DMS 273 (cell line): ENCODE results near the gene ZFYVE1.
"Not testable (repeated sequence)": the region's sequence is repeated elsewhere in the genome, so short reads cannot be mapped to it uniquely, and the experiment has no call there.

Source experiments
- DNase-seq: peaks from one replicate; lab custom pipeline; 2025; ENCODE audit not compliant: unreplicated experiment; lab: John Stamatoyannopoulos, UW

Gene ZFYVE1, protein sequence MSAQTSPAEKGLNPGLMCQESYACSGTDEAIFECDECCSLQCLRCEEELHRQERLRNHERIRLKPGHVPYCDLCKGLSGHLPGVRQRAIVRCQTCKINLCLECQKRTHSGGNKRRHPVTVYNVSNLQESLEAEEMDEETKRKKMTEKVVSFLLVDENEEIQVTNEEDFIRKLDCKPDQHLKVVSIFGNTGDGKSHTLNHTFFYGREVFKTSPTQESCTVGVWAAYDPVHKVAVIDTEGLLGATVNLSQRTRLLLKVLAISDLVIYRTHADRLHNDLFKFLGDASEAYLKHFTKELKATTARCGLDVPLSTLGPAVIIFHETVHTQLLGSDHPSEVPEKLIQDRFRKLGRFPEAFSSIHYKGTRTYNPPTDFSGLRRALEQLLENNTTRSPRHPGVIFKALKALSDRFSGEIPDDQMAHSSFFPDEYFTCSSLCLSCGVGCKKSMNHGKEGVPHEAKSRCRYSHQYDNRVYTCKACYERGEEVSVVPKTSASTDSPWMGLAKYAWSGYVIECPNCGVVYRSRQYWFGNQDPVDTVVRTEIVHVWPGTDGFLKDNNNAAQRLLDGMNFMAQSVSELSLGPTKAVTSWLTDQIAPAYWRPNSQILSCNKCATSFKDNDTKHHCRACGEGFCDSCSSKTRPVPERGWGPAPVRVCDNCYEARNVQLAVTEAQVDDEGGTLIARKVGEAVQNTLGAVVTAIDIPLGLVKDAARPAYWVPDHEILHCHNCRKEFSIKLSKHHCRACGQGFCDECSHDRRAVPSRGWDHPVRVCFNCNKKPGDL

DNA sequence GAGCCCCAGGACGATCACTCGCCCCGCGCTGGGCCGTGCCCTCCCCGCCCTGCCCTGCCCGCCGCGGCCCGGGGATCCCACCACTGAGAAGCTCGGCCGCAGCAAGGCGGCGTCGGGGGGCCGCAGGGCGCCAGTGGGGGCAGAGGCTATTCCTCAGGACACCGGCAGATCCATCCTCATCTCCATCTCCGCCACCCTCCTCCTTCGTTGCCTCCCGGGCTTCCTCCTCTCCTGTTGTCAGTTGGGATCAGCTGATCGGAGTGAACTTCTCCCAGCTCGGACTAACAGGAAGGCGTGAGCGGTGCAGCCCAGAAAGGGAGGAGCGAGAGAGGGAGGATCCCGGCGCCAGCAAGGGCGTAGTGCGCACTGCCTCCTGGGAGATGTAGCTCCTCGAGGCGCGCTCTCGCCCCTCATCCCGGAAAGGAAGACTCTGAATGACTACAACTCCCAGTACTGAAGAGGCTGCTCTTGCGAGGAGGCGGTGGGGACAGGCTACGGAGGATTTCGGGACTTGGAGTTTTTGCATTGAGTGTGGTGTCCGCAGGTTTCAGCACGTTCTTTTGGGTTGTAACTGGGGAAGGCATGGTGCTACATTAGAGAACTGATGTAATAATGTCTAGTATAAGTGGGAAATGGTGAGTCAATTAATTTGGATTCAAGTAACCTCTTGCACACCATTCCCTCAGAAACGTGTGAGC lies at the start of gene ZFYVE1:
ZFYVE1 (minus strand) TSS at position 262 of the 698 bp plus-strand sequence. CDS start 2,598 bp downstream, outside the sequence.
- DNase-seq = peak; percentile 99

DNA sequence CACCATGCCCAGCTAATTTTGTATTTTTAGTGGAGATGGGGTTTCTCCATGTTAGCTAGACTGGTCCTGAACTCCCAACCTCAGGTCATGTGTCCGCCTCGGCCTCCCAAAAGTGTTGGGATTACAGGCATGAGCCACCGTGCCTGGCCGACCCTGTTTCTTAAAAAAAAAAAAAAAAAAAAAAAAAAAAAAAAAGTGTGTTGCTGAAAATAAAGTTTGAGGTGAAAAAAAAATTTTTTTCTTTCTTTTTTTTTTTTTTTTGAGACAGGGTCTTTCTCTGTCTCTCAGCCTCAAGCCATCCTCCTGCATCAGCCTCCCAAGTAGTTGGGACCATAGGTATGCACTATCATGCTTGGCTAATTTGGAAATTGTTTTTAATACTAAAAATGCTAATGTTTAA lies 42.7 kb upstream of the ZFYVE1 start:
- DNase-seq = no peak

DNA sequence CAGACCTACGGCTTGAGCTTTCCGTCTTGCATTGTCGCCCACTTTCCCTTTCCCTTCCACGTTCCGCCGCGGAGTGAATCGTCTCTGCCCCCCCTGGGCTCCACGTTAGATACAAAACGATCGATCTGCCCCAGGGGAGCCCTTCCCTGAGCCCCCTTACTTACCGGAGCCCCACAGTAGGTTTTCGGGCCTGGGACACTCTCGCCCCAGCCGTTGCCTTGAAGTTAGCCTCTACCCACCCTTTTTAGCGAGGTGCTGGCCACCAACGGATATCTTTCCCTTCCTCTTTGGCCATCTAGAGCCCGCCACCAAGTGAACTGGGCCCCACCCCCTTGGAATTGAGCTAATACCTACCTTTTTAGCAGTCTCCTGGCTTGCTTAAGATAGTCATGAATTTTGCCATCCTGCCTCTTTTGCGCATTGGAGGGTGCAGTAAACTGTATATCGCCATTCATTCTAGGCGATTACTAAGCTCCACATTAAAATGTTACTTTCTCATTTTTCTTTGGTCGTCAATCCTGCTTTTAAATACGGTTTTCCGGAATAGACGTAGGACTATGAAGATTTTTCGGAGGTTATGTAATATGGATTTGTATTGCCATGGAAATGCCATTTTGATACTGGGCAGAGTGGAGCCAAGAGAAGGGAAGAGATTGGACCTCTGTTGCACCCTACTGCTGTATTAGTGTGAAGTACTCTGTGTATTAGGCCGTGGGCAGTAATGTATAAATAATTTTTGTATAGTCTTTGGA lies 32.2 kb upstream of the ZFYVE1 start:
- DNase-seq = peak; percentile 73

DNA sequence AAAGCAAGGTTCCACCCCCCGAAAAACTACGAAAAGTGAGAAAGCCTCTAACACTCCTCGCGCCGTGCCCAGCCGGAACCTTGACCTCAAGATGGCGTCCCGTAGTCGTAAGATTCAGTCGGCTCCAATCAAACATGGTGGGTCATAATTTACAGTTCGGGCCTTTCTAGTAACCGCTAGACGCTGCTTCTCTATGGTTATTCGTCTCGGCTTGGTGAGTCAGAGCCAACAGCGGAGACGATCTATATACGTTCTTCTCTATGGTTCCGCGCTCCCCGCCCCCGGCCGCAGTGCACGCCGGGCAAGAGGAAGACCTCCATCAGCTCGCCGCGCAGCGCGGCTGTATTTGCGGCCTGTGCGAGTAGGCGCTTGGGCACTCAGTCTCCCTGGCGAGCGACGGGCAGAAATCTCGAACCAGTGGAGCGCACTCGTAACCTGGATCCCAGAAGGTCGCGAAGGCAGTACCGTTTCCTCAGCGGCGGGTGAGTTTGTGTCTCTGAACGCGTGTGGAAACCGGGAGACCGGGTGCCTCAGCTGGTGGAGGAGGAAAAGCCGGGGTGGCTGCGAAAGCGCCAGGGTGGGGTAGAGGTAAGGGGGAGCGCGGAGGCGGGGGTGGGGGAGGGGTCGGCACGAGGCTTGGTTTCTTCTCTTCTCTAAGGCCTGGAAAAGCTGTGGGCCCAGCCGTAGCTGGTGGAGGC lies 31.5 kb upstream of the ZFYVE1 start, which contains the start of gene RBM25:
RBM25 (plus strand) TSS at position 311 of the 698 bp plus-strand sequence. CDS start 13,108 bp downstream, outside the sequence.
- peak; percentile 99 for DNase-seq

DNA sequence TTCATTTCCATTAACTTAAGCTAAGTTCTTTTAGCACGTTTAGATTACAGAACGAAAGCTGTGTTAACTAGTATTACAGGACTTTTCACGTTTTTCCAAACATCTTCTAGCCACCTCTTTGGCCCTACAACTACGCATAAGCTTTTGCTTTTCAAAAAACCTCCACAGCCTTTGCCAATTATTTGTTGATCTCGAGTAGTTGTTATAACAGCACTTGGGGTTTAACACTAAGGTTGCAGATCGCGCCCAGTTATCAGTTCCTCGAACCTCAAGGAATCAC lies 31.0 kb upstream of the ZFYVE1 start:
- DNase-seq = no peak

DNA sequence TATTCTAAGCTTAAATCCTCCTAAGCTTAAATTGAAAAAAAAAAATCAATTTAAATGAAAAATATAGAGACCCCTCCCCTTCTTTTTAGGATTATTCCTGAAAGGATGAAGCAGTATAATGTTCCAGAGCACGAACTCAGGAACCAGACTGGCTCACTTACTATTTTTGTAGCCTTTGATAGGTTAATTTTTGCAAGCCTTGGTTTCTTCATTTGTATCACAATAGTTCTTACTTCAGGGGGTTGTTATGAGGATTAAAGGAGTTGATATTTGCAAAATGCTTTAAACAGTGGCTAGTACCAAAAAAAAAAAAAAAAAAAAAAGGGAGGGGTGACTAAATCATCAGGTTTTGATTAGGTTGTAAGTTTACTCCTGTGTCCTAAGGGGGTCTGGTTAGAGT lies 28.3 kb upstream of the ZFYVE1 start:
- DNase-seq = no peak

DNA sequence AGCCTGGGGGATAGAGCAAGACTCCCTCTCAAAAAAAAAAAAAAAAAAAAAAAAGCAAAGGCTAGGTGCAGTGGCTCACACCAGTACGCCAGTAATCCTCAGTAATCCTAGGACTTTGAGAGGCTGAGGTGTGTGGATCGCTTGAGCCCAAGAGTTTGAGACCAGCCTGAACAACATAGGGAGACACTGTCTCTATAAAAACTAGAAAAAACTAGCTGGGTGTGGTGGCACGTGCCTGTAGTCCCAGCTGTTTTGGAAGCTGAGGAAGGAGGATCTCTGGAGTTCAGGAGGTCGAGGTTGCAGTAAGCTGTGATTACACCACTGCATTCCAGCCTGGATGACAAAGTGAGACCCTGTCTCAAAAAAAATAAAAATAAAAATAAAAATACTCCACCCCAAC lies 22.5 kb upstream of the ZFYVE1 start:
- no peak for DNase-seq

DNA sequence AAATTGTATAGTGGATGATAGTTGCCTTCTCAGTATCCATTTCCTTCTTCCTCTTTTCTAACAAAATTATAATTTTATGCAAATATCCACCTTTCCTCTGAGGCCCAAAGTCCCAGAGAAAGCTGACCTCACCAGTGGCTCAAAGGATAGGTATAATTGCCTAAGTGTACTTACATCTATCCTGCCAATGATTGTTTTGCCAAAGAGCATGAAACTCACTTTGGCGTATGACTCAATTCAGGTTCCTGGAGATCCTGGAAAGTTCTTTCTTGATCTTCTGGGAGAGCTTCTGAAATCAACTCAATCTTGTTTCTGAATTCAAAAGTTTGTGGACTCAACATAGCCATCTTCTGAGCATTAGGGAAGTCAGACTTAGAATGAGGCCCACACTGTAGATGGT lies 20.9 kb upstream of the ZFYVE1 start:
- no peak for DNase-seq

DNA sequence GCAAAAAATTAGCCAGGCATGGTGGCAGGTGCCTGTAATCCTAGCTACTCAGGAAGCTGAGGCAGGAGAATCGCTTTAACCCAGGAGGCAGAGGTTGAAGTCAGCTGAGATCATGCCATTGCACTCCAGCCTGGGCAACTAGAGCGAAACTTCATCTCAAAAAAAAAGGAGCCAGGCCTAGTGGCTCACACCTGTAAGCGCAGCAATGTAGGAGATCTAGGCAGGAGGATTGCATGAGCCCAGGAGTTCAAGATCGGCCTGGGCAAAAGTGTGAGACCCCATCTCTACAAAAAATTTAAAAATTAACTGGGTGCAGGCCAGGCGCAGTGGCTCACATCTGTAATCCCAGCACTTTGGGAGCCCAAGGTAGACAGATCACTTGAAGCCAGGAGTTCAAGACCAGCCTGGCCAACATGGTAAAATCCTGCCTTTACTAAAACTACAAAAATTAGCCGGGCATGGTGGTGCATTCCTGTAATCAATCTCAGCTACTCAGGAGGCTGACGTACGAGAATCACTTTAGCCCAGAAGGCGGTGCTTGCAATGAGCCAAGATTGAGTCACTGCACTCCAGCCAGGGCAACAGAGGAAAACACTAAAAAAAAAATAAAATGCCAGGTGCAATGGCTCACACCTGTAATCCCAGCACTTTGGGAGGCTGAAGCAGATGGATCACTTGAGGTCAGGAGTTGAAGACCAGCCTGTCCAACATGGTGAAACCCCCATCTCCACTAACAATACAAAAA lies 10.0 kb upstream of the ZFYVE1 start:
- DNase-seq = not testable (repeated sequence)

DNA sequence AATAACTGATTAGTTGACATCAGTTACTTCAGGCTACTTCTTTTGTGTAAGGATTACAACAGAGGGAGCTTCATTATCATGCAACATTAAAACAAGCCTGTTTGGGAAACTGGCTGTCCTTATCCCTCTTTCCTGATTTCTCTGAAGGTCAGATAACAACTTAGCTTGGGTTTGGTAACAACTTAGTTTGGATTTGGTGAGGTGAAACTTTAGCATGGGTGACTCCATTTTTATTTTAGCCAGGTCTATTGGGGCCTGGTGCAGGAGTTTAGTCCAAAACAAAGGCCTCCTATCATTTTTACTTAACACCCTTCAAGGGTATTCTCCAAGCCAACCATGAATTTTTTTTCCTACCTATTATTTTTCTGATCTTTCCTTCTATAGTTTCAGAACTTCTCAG lies 1.1 kb upstream of the ZFYVE1 start:
- no peak for DNase-seq

DNA sequence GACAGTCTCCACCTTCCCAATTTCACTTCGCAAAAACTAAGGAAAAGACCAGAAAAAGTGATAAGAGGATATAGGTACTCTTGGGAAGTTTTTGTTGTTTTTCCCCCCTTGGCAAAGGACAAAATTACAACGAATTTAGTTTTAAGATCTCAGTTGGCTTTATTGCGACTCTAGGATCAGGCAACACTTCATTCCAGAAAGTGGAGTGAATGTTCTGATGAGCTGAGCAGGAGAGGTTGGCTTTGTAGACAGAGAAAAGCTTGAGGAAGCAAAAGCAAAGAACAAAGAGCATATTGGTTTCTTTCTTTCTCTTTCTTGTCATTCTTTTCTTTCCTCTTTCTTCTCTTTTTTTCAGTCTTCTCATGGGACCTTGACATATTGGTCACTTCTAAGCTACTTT lies 640 bp upstream of the ZFYVE1 start:
- DNase-seq = no peak

DNA sequence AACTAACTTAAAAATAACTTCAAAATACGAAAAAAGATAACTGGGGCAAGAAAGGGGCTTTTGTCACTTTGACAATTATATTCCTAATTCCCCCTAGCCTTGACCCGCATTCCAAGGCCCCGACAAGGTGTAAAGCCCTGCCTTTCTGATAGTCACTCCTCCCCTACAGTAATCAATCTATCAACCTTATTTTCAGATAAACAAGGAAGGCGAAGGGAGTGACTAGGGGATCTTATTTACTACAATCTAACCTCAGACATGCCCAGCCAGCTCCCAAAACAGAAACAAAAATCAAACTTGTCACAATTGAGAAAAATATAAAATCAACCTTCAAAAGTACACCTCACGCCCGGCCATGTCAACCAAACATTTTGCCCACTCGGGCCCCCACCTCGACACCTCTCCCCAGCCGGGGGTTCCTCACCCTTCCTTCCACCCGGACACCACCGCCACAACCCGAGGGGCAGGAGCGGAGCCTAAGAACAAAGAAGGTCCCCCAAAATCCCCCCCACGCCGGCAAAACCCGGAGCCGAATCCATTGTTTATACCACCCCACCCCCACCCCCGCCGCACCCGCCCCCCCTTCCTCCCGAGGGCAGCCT lies 562 bp downstream of the ZFYVE1 start:
- DNase-seq = no peak

DNA sequence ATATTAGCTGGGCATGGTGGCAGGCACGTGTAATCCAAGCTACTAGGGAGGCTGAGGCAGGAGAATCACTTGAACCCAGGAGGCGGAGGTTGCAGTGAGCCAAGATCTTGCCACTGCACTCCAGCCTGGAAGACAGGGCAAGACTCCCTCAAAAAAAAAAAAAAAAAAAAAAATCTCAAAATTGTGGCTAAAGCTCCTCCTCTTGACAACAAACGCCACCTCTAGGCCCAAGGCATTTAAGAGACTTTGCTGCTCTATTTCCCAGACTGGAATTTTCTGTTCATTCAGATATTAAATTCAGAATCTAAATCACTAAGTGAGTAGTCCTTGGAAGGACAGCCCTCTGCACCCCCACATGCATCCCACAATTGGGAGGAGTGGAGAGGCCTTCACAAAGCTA lies 1.4 kb downstream of the ZFYVE1 start:
- DNase-seq = no peak

DNA sequence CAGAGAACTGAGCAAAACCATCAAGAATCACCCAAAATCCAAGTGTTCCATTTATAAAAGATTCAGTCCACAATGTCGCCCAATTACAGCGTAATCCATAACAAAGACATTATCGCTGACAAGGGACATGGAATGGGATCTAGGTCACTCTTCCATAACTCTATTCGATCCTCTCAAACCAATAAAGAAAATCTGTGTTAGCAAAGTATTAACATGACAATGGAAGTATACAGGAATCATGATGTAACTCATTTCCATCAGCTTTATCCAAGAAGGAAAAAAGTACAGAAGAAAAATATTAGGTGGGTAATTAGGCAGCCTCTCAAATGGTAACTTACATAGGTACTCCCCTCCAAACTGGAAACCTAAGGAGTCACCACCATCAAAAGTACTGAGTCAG lies 4.9 kb downstream of the ZFYVE1 start:
- no peak for DNase-seq

DNA sequence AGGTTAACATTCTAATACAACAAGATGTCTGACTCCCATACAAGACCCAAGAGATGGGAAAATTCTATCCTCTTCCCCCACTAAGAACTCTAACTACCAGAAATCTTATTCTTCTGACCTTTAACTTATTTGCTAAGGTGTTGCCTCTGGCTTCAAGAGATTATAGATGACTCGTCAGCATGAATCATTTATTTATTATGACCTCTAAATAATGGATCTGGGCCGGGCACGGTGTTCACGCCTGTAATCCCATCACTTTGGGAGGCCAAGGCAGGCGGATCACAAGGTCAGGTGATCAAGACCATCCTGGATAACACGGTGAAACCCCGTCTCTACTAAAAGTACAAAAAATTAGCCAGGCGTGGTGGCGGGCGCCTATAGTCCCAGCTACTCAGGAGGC lies 10.9 kb downstream of the ZFYVE1 start:
- DNase-seq = not testable (repeated sequence)

DNA sequence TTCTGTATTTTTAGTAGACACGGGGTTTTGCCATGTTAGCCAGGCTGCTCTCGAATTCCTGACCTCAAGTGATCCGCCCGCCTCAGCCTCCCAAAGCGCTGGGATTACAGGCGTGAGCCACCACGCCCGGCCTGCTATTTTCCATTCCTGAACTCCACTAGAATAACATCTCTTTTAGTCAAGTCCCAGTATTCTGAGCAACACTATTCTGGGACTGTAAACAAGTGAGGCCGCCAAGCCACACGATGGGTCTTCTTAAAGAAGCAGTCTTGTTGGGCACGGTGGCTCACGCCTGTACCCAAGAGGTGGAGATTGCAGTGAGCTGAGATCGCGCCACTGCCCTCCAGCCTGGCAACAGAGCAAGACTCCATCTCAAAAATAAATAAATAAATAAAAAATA lies 11.4 kb downstream of the ZFYVE1 start:
- not testable (repeated sequence) for DNase-seq

DNA sequence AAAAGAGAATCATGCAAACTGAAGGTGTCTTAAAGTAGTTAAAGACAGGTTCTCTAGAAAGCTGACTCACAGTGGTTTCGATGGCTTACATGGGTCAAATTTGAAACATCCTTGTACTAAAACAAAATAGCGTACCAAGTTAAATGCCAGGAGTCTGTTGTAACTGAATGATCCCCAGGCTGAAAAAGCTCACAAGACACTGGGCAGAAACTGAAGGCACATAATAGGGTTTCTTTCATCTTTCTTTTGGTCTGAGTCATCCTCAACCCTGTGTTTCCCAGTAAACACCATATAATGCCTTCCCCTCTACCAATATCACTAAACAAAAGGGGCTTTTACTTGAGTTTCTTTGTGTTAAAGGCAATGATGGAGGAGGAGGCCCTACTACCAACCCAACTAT lies 12.8 kb downstream of the ZFYVE1 start:
- DNase-seq = no peak

DNA sequence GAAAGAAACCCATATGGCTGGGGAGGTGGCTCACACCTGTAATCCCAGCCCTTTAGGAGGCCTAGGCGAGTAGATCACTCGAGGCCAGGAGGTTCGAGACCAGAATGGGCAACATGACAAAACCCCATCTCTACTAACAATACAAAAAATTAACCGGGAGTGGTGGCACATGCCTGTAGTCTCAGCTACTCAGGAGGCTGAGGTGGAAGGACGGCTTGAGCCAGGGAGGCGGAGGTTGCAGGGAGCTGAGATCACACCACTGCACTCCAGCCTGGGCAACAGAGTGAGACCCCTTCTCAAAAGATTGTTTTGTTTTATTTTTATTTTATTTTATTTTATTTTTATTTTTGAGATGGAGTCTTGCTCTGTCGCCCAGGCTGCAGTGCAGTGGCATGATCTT lies 15.7 kb downstream of the ZFYVE1 start:
- DNase-seq = not testable (repeated sequence)

DNA sequence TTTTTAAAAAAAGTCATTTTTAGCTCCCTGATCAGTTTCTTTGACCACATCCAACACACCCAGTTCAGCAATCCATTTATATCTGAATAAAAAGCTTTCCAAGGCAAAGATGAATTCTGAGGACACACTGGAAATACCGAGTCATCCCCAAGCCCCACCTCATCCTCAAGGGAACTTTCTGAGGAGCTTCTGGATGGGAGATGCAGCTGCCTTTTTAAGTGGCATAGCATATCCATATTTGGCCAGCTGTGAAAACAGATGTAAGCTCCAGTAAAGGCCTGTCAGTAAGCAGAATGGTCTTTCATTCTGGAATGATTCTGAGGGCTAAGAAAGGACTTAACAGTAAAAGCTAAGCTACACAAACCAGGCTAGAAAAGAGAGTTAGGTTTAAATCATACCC lies 18.4 kb downstream of the ZFYVE1 start:
- peak; percentile 18 for DNase-seq
